HepG2 (cell line): ENCODE data around the gene CAPN11. TPM values are rescaled to one million over a fixed set of nuclear protein-coding genes. Genes with fewer than 3 reads are reported as not detected.

Source experiments
- AGO2 ChIP-seq: fragments of 200-400 bp; formaldehyde crosslinking; optimal IDR thresholded peaks from 2 replicates; pipeline ENCODE3; 2017; ENCODE audit warnings: mild to moderate bottlenecking, low read depth, low read length, moderate library complexity
- CCDC6 ChIP-seq: sonication (generic); formaldehyde crosslinking; IDR thresholded peaks from 2 replicates; pipeline ENCODE4 v1.8.1; 2022; ENCODE audit warnings: mild to moderate bottlenecking, missing genetic modification reagents, moderate library complexity
- E2F2 ChIP-seq: sonication (generic); formaldehyde crosslinking; IDR thresholded peaks from 2 replicates; pipeline ENCODE4 v1.4.0; 2020; ENCODE audit warnings: missing genetic modification reagents, borderline replicate concordance
- E2F5 ChIP-seq: sonication (generic); formaldehyde crosslinking; conservative IDR thresholded peaks from 2 replicates; pipeline ENCODE4 v1.4.0; 2020; ENCODE audit warnings: missing genetic modification reagents
- HMG20A ChIP-seq: IDR thresholded peaks from 2 replicates; pipeline ENCODE4 v1.6.1; 2016; ENCODE audit warnings: borderline replicate concordance
- PAWR ChIP-seq: sonication (generic); formaldehyde crosslinking; IDR thresholded peaks from 2 replicates; pipeline ENCODE4 v1.4.0; 2020; ENCODE audit warnings: missing genetic modification reagents, mild to moderate bottlenecking, borderline replicate concordance
- PLRG1 ChIP-seq: fragments of 450-650 bp; conservative IDR thresholded peaks from 2 replicates; pipeline ENCODE4 v1.6.1; 2016
- POLR2AphosphoS5 ChIP-seq: IDR thresholded peaks from 2 replicates; pipeline ENCODE4 v1.6.1; 2012; ENCODE audit warnings: low read depth, low read length
- RARA ChIP-seq: IDR thresholded peaks from 2 replicates; pipeline ENCODE4 v1.6.1; 2016; ENCODE audit warnings: missing genetic modification reagents, missing compliant biosample characterization
- RBAK ChIP-seq: sonication (generic); formaldehyde crosslinking; IDR thresholded peaks from 2 replicates; pipeline ENCODE4 v1.5.1; 2020; ENCODE audit warnings: mild to moderate bottlenecking, missing genetic modification reagents
- RXRB ChIP-seq: IDR thresholded peaks from 2 replicates; pipeline ENCODE4 v1.6.1; 2016; ENCODE audit warnings: borderline replicate concordance, missing genetic modification reagents, missing compliant biosample characterization
- SKI ChIP-seq: fragments of 450-650 bp; IDR thresholded peaks from one replicate; pipeline ENCODE4 v1.6.1; 2018; ENCODE audit warnings: mild to moderate bottlenecking; ENCODE audit not compliant: partially characterized antibody
- TAF1 ChIP-seq: sonication (generic); formaldehyde crosslinking; IDR thresholded peaks from 2 replicates; pipeline ENCODE4 v1.4.0; 2020; ENCODE audit warnings: missing genetic modification reagents
- TBX2 ChIP-seq: sonication (generic); formaldehyde crosslinking; IDR thresholded peaks from 2 replicates; pipeline ENCODE4 v1.5.0; 2020; ENCODE audit warnings: missing genetic modification reagents, mild to moderate bottlenecking, borderline replicate concordance
- TGIF2 ChIP-seq: IDR thresholded peaks from 2 replicates; pipeline ENCODE4 v1.6.1; 2016; ENCODE audit warnings: control low read depth, missing compliant biosample characterization
- ZBTB1 ChIP-seq: sonication (generic); formaldehyde crosslinking; IDR thresholded peaks from 2 replicates; pipeline ENCODE4 v1.4.0; 2020; ENCODE audit warnings: missing genetic modification reagents, borderline replicate concordance
- ZNF558 ChIP-seq: sonication (generic); formaldehyde crosslinking; IDR thresholded peaks from 2 replicates; pipeline ENCODE4 v1.9.0; 2022; ENCODE audit warnings: mild to moderate bottlenecking, missing genetic modification reagents, borderline replicate concordance
- ZNF737 ChIP-seq: sonication (generic); formaldehyde crosslinking; IDR thresholded peaks from 2 replicates; pipeline ENCODE4 v1.5.0; 2020; ENCODE audit warnings: missing genetic modification reagents, mild to moderate bottlenecking, borderline replicate concordance
- ZNF776 ChIP-seq: sonication (generic); formaldehyde crosslinking; IDR thresholded peaks from 2 replicates; pipeline ENCODE4 v1.4.0; 2020; ENCODE audit warnings: mild to moderate bottlenecking, missing genetic modification reagents
- ZNF792 ChIP-seq: IDR thresholded peaks from 2 replicates; pipeline ENCODE4 v1.6.1; 2016
- polyA plus RNA-seq, 8 experiments: library from polyadenylated mRNA; depleted of rRNA in 3 of 8; stranded (reverse) in 7 of 8; unstranded in 1 of 8; fragments of >200 nt; fragmentation: Illumina TruSeq in 4 of 8; extraction: Trizol in 4 of 8; gene quantifications; 2 replicates each; pipeline versions ENCODE4 v1.2.1 to v1.2.3, GENCODE V29; 2011 to 2016; ENCODE audit warnings: low read depth in 4 of 8, missing spikeins in 1 of 8, mixed read lengths in 1 of 8; ENCODE audit not compliant: insufficient read depth in 1 of 8
- total RNA-seq, 5 experiments: library from RNA; depleted of rRNA; stranded (reverse); fragments of >200 nt; fragmentation: Illumina TruSeq; extraction: Trizol; gene quantifications; 2 replicates each; pipeline ENCODE4 v1.2.3, GENCODE V29; 2016; ENCODE audit warnings: low read depth in 1 of 5
- TF ChIP-seq, protein P1 (sequence below): sonication (generic); formaldehyde crosslinking; IDR thresholded peaks from 2 replicates; pipeline ENCODE4 v1.4.0; 2020; ENCODE audit warnings: mild to moderate bottlenecking, missing genetic modification reagents
- TF ChIP-seq, protein P2 (sequence below): sonication (generic); formaldehyde crosslinking; conservative IDR thresholded peaks from 2 replicates; pipeline ENCODE4 v1.4.0; 2020; ENCODE audit warnings: mild to moderate bottlenecking, missing genetic modification reagents, moderate library complexity
- TF ChIP-seq, protein P3 (sequence below): IDR thresholded peaks from 2 replicates; pipeline ENCODE4 v1.6.1; 2016; ENCODE audit warnings: missing compliant biosample characterization, missing genetic modification reagents, borderline replicate concordance

The CAPN11 gene
- total and polyA plus RNA-seq, 2 of the 13 experiments (the other 11 are each of a cell fraction or from before 2014, with no cell fraction given), result 0.07 to 0.11 TPM

DNA sequence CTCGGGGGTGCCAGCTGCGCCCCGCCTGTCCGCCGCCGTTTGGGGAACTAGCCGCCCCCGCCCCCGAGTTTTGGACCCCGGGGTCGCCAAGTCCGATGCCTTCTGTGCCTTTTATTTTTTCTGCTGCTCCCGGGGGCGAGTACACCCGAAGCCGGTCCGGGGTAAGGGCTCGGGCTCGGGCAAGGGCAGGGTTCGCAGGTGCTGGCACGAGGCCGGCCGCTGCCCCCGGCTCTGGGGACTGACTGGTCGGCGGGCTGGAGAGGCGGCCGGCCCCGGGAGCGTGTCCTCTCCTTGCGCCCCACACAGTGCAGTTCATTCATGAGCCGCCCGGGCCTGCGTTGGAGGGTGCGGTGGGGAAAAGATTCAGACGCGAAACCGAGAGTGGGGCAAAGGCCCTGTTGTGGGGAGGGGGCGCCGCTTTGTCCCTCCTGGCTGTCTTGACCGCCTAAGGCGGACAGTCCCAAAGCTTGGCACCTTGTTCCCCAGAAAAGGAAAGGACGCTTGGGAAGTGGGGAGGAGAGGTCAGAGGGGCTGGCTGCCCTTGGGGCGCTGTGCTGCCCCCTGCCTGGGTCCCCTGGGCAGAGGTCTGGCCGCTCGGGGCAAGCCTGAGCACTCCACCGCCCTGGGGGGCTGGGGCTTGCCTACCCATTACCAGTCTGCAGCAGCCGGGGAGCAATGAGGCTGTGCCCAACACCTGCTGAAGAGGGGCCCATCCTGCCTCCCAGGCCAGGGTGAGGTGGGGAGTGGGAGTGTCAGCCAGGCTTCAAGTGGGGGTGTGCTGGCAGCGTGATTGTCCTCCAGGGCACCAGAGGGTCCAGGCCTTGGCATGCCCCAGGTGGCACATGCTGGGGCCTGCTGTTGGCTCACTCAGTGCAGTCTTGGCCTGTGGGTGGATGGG lies 30.4 kb upstream of the CAPN11 start (continued):
- TF ChIP-seq AGO2 (peak; percentile 28), ZNF776 (peak; percentile 63), TGIF2 (no peak), POLR2AphosphoS5 (no peak), ZNF558 (CRISPR knock-in tag) (no peak), TBX2 (CRISPR knock-in tag) (peak; percentile 73), CCDC6 (CRISPR knock-in tag) (0 out of 2 replicates have a peak, but pooled peaks have one; percentile 82), SKI (no peak), HMG20A (CRISPR knock-in tag) (no peak), RARA (CRISPR knock-in tag) (no peak), ZNF792 (CRISPR knock-in tag) (no peak), E2F5 (CRISPR knock-in tag) (no peak), E2F2 (no peak), TAF1 (CRISPR knock-in tag) (peak; percentile 30; the same call in 1 of the 2 replicates), ZNF737 (CRISPR knock-in tag) (no peak), RBAK (CRISPR knock-in tag) (no peak), PAWR (CRISPR knock-in tag) (no peak), RXRB (CRISPR knock-in tag) (no peak), PLRG1 (no peak), ZBTB1 (CRISPR knock-in tag) (0 out of 2 replicates have a peak, but pooled peaks have one; percentile 22)
- TF ChIP-seq, protein P1, sequence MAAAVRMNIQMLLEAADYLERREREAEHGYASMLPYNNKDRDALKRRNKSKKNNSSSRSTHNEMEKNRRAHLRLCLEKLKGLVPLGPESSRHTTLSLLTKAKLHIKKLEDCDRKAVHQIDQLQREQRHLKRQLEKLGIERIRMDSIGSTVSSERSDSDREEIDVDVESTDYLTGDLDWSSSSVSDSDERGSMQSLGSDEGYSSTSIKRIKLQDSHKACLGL (CRISPR knock-in tag), result no peak
- TF ChIP-seq, protein P2, sequence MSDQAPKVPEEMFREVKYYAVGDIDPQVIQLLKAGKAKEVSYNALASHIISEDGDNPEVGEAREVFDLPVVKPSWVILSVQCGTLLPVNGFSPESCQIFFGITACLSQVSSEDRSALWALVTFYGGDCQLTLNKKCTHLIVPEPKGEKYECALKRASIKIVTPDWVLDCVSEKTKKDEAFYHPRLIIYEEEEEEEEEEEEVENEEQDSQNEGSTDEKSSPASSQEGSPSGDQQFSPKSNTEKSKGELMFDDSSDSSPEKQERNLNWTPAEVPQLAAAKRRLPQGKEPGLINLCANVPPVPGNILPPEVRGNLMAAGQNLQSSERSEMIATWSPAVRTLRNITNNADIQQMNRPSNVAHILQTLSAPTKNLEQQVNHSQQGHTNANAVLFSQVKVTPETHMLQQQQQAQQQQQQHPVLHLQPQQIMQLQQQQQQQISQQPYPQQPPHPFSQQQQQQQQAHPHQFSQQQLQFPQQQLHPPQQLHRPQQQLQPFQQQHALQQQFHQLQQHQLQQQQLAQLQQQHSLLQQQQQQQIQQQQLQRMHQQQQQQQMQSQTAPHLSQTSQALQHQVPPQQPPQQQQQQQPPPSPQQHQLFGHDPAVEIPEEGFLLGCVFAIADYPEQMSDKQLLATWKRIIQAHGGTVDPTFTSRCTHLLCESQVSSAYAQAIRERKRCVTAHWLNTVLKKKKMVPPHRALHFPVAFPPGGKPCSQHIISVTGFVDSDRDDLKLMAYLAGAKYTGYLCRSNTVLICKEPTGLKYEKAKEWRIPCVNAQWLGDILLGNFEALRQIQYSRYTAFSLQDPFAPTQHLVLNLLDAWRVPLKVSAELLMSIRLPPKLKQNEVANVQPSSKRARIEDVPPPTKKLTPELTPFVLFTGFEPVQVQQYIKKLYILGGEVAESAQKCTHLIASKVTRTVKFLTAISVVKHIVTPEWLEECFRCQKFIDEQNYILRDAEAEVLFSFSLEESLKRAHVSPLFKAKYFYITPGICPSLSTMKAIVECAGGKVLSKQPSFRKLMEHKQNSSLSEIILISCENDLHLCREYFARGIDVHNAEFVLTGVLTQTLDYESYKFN (CRISPR knock-in tag), result no peak
- TF ChIP-seq, protein P3, sequence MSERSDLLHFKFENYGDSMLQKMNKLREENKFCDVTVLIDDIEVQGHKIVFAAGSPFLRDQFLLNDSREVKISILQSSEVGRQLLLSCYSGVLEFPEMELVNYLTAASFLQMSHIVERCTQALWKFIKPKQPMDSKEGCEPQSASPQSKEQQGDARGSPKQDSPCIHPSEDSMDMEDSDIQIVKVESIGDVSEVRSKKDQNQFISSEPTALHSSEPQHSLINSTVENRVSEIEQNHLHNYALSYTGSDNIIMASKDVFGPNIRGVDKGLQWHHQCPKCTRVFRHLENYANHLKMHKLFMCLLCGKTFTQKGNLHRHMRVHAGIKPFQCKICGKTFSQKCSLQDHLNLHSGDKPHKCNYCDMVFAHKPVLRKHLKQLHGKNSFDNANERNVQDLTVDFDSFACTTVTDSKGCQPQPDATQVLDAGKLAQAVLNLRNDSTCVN (CRISPR knock-in tag), result 0 out of 2 replicates have a peak, but pooled peaks have one; percentile 21
